ENCODE data around the gene CPLANE2.

DNA sequence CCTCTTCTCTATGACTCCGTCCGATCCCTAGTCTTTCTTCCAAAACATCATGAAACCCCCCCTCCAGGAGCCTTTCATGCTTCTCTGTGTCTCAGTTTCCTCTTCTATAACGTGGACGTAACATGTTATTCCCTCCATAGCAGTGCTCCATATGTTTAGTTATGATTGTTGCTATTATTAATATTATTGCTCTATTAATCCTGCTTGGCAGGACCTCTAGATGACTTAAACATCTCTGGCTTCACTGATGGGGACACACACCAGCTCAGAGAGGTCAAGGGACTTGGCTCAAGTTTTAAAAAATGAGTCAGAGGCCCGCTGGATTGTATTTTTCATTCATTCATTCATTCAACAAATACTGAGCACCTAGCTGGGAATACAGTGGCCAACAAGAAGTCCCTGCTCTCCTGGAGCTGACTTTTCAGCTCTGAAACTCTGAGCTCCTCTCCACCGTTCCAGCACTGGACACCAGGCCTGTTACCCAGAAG is 404 bp upstream of the CPLANE2 start:
- TF ChIP-seq POLR2AphosphoS5 (IDR thresholded peaks at IDR 0.05): no peak
- TF ChIP-seq, protein P1, sequence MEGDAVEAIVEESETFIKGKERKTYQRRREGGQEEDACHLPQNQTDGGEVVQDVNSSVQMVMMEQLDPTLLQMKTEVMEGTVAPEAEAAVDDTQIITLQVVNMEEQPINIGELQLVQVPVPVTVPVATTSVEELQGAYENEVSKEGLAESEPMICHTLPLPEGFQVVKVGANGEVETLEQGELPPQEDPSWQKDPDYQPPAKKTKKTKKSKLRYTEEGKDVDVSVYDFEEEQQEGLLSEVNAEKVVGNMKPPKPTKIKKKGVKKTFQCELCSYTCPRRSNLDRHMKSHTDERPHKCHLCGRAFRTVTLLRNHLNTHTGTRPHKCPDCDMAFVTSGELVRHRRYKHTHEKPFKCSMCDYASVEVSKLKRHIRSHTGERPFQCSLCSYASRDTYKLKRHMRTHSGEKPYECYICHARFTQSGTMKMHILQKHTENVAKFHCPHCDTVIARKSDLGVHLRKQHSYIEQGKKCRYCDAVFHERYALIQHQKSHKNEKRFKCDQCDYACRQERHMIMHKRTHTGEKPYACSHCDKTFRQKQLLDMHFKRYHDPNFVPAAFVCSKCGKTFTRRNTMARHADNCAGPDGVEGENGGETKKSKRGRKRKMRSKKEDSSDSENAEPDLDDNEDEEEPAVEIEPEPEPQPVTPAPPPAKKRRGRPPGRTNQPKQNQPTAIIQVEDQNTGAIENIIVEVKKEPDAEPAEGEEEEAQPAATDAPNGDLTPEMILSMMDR (IDR thresholded peaks at IDR 0.05): no peak

Measured in transverse colon (tissue), 4 donors.